HepG2 (cell line): Measurements from ENCODE around the gene EIF4E1B. TPM values are rescaled to one million over a fixed set of nuclear protein-coding genes. Genes with fewer than 3 reads are reported as not detected.

ENCODE experiments used
- ADNP ChIP-seq: sonication (generic); formaldehyde crosslinking; IDR thresholded peaks from 2 replicates; pipeline ENCODE4 v1.4.0; 2020; ENCODE audit warnings: missing genetic modification reagents
- ATF4 ChIP-seq, 2 experiments: fragments of 450-650 bp in 1 of 2; sonication (generic) in 1 of 2; formaldehyde crosslinking; IDR thresholded peaks; 2 replicates each; pipeline versions ENCODE4 v1.5.0 to v1.8.0; 2020 to 2022; ENCODE audit warnings: mild to moderate bottlenecking in 1 of 2, missing genetic modification reagents in 1 of 2
- BCL3 ChIP-seq: sonication (generic); formaldehyde crosslinking; IDR thresholded peaks from 2 replicates; pipeline ENCODE4 v1.5.1; 2020; ENCODE audit warnings: mild to moderate bottlenecking, missing genetic modification reagents, moderate library complexity
- BRCA1 ChIP-seq: sonication (generic); formaldehyde crosslinking; IDR thresholded peaks from 2 replicates; pipeline ENCODE4 v1.4.0; 2020; ENCODE audit warnings: missing genetic modification reagents
- CAMTA2 ChIP-seq: sonication (generic); formaldehyde crosslinking; IDR thresholded peaks from 2 replicates; pipeline ENCODE4 v1.4.0; 2020; ENCODE audit warnings: mild to moderate bottlenecking, missing genetic modification reagents, borderline replicate concordance
- ELF4 ChIP-seq: sonication (generic); formaldehyde crosslinking; IDR thresholded peaks from 2 replicates; pipeline ENCODE4 v1.5.0; 2020; ENCODE audit warnings: missing genetic modification reagents, mild to moderate bottlenecking, moderate library complexity, borderline replicate concordance
- PHF20 ChIP-seq: sonication (generic); formaldehyde crosslinking; IDR thresholded peaks from 2 replicates; pipeline ENCODE4 v1.5.0; 2020; ENCODE audit warnings: mild to moderate bottlenecking, missing genetic modification reagents
- PLRG1 ChIP-seq: fragments of 450-650 bp; conservative IDR thresholded peaks from 2 replicates; pipeline ENCODE4 v1.6.1; 2016
- SMAD9 ChIP-seq: sonication (generic); formaldehyde crosslinking; IDR thresholded peaks from 2 replicates; pipeline ENCODE4 v1.5.1; 2020; ENCODE audit warnings: mild to moderate bottlenecking, missing genetic modification reagents
- TAF1 ChIP-seq: sonication (generic); formaldehyde crosslinking; IDR thresholded peaks from 2 replicates; pipeline ENCODE4 v1.4.0; 2020; ENCODE audit warnings: missing genetic modification reagents
- TCF7 ChIP-seq: sonication (generic); IDR thresholded peaks from 2 replicates; pipeline ENCODE4 v1.6.1; 2016; ENCODE audit warnings: antibody characterized with exemption, low read depth
- TRAFD1 ChIP-seq: sonication (generic); formaldehyde crosslinking; IDR thresholded peaks from 2 replicates; pipeline ENCODE4 v1.5.1; 2020; ENCODE audit warnings: missing genetic modification reagents, mild to moderate bottlenecking, borderline replicate concordance
- USF2 ChIP-seq, 2 experiments: sonication (generic) in 1 of 2; formaldehyde crosslinking in 1 of 2; IDR thresholded peaks; 2 replicates each; pipeline versions ENCODE4 v1.5.1 to v1.6.1; 2011 to 2020; ENCODE audit warnings: borderline replicate concordance in 1 of 2, low read depth in 1 of 2, low read length in 1 of 2, mild to moderate bottlenecking in 1 of 2, missing genetic modification reagents in 1 of 2, moderate library complexity in 1 of 2
- ZBTB34 ChIP-seq: sonication (generic); formaldehyde crosslinking; IDR thresholded peaks from 2 replicates; pipeline ENCODE4 v1.8.0; 2022; ENCODE audit warnings: mild to moderate bottlenecking, missing genetic modification reagents
- ZBTB44 ChIP-seq: sonication (generic); formaldehyde crosslinking; IDR thresholded peaks from 2 replicates; pipeline ENCODE4 v1.4.0; 2020; ENCODE audit warnings: missing genetic modification reagents
- ZNF263 ChIP-seq: sonication (generic); formaldehyde crosslinking; IDR thresholded peaks from 2 replicates; pipeline ENCODE4 v1.4.0; 2020; ENCODE audit warnings: missing genetic modification reagents
- ZNF343 ChIP-seq: sonication (generic); formaldehyde crosslinking; IDR thresholded peaks from 2 replicates; pipeline ENCODE4 v1.4.0; 2020; ENCODE audit warnings: mild to moderate bottlenecking, missing genetic modification reagents
- ZNF510 ChIP-seq: sonication (generic); formaldehyde crosslinking; IDR thresholded peaks from 2 replicates; pipeline ENCODE4 v1.4.0; 2020; ENCODE audit warnings: low read depth, mild to moderate bottlenecking, missing genetic modification reagents
- ZNF530 ChIP-seq: sonication (generic); formaldehyde crosslinking; IDR thresholded peaks from 2 replicates; pipeline ENCODE4 v1.5.0; 2020; ENCODE audit warnings: low read depth, mild to moderate bottlenecking, missing genetic modification reagents
- ZNF580 ChIP-seq: IDR thresholded peaks from 2 replicates; pipeline ENCODE4 v1.6.1; 2016; ENCODE audit warnings: low read depth, borderline replicate concordance
- ZNF670 ChIP-seq: sonication (generic); formaldehyde crosslinking; IDR thresholded peaks from 2 replicates; pipeline ENCODE4 v1.8.0; 2022; ENCODE audit warnings: mild to moderate bottlenecking, missing genetic modification reagents, borderline replicate concordance
- polyA plus RNA-seq, 8 experiments: library from polyadenylated mRNA; depleted of rRNA in 3 of 8; stranded (reverse) in 7 of 8; unstranded in 1 of 8; fragments of >200 nt; fragmentation: Illumina TruSeq in 4 of 8; extraction: Trizol in 4 of 8; gene quantifications; 2 replicates each; pipeline versions ENCODE4 v1.2.1 to v1.2.3, GENCODE V29; 2011 to 2016; ENCODE audit warnings: low read depth in 4 of 8, missing spikeins in 1 of 8, mixed read lengths in 1 of 8; ENCODE audit not compliant: insufficient read depth in 1 of 8
- total RNA-seq, 5 experiments: library from RNA; depleted of rRNA; stranded (reverse); fragments of >200 nt; fragmentation: Illumina TruSeq; extraction: Trizol; gene quantifications; 2 replicates each; pipeline ENCODE4 v1.2.3, GENCODE V29; 2016; ENCODE audit warnings: low read depth in 1 of 5

EIF4E1B gene
- total and polyA plus RNA-seq, 2 of the 13 experiments (the other 11 are each of a cell fraction or from before 2014, with no cell fraction given) = not detected

GRCh38 chr5:176611435-176611834 is 19.0 kb upstream of the EIF4E1B start (continued):
- TF ChIP-seq ATF4 (CRISPR knock-in tag; IDR thresholded peaks at IDR 0.05) (no peak), PHF20 (CRISPR knock-in tag) (no peak), ZBTB34 (CRISPR knock-in tag) (no peak), PLRG1 (no peak), ZNF580 (CRISPR knock-in tag) (peak; percentile 90; the same call in 1 of the 2 replicates), ZNF530 (no peak), TCF7 (no peak), ELF4 (no peak), USF2 (IDR thresholded peaks at IDR 0.05; ENCODE audit: low read depth, low read length) (no peak), USF2 (CRISPR knock-in tag; IDR thresholded peaks at IDR 0.05; ENCODE audit: borderline replicate concordance) (no peak), SMAD9 (CRISPR knock-in tag) (no peak), ZNF510 (0 out of 2 replicates have a peak, but pooled peaks have one; percentile 54), ZNF263 (CRISPR knock-in tag) (no peak), CAMTA2 (CRISPR knock-in tag) (no peak), ZBTB44 (CRISPR knock-in tag) (peak; percentile 93; the same call in 1 of the 2 replicates), ZNF670 (no peak), BRCA1 (peak; percentile 66; the same call in 1 of the 2 replicates), BCL3 (CRISPR knock-in tag) (no peak), ADNP (no peak), TRAFD1 (no peak), ZNF343 (CRISPR knock-in tag) (no peak), TAF1 (CRISPR knock-in tag) (no peak)
